Loucy (cell line): ENCODE measurements around the gene SLC17A7.

Experiments used
- EZH2phosphoT487 ChIP-seq: fragments of 200-600 bp; IDR thresholded peaks from 2 replicates; pipeline ENCODE4 v1.6.1; 2018; ENCODE audit warnings: antibody characterized with exemption, mild to moderate bottlenecking, moderate library complexity, borderline replicate concordance
- TF ChIP-seq, protein P1 (sequence below): fragments of 200-600 bp; sonication (generic); conservative IDR thresholded peaks from 2 replicates; pipeline ENCODE4 v1.5.1; 2014; ENCODE audit warnings: mild to moderate bottlenecking, antibody characterized with exemption, low read length

DNA sequence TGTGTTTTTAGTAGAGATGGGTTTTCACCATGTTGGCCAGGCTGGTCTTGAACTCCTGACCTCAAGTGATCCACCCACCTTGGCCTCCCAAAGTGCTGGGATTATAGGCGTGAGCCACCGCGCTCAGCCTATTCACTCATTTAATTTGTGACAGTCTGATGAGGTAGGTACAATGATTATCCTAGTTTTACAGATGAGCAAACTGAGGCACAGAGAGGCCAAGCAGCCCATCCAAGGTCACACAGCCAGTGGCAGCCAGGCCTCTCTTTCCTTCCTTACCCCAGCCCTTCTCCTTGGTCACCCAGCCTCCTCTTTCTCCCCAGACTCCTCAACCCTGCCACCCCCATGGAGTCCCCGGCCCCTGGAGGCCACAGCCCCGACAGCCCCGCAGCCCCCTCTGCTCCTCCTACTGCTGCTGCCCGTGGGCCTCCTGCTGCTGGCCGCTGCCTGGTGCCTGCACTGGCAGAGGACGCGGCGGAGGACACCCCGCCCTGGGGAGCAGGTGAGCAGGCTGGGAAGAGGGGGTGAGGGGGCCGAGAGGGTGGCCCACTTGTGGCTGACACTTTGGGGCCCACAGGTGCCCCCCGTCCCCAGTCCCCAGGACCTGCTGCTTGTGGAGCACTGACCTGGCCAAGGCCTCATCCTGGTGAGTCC is 38.8 kb upstream of the SLC17A7 start:
- TF ChIP-seq EZH2phosphoT487 = no peak
- TF ChIP-seq, protein P1, sequence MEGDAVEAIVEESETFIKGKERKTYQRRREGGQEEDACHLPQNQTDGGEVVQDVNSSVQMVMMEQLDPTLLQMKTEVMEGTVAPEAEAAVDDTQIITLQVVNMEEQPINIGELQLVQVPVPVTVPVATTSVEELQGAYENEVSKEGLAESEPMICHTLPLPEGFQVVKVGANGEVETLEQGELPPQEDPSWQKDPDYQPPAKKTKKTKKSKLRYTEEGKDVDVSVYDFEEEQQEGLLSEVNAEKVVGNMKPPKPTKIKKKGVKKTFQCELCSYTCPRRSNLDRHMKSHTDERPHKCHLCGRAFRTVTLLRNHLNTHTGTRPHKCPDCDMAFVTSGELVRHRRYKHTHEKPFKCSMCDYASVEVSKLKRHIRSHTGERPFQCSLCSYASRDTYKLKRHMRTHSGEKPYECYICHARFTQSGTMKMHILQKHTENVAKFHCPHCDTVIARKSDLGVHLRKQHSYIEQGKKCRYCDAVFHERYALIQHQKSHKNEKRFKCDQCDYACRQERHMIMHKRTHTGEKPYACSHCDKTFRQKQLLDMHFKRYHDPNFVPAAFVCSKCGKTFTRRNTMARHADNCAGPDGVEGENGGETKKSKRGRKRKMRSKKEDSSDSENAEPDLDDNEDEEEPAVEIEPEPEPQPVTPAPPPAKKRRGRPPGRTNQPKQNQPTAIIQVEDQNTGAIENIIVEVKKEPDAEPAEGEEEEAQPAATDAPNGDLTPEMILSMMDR = no peak
